ENCODE measurements around the gene MEGF10.
"Not testable (repeated sequence)": the region's sequence is repeated elsewhere in the genome, so short reads cannot be mapped to it uniquely, and the experiment has no call there.

The MEGF10 gene

GRCh38 chr5:127293373-127293772 lies 2.8 kb downstream of the MEGF10 start:
- H3K4me3 ChIP-seq (ENCODE audit: low read length), result no peak overlapping the region
- no peak for TF ChIP-seq CTCF (IDR thresholded peaks at IDR 0.05; ENCODE audit: insufficient read depth, low read depth, low read length, missing control alignments)
- no peak for DNase-seq (ENCODE audit: low read depth)

GRCh38 chr5:127294829-127295228 lies 4.2 kb downstream of the MEGF10 start:
- TF ChIP-seq CTCF (IDR thresholded peaks at IDR 0.05; ENCODE audit: insufficient read depth, low read depth, low read length, missing control alignments), result no peak
- H3K4me3 ChIP-seq (ENCODE audit: low read length), result no peak overlapping the region
- DNase-seq (ENCODE audit: low read depth), result no peak

- DNase-seq (ENCODE audit: low read depth), result no peak
- no peak for TF ChIP-seq CTCF (IDR thresholded peaks at IDR 0.05; ENCODE audit: insufficient read depth, low read depth, low read length, missing control alignments)
- no peak overlapping the region for H3K4me3 ChIP-seq (ENCODE audit: low read length)
These were observed 4.9 kb downstream of the MEGF10 start for GRCh38 chr5:127295454-127295853.

- no peak for TF ChIP-seq CTCF (IDR thresholded peaks at IDR 0.05; ENCODE audit: insufficient read depth, low read depth, low read length, missing control alignments)
- H3K4me3 ChIP-seq (ENCODE audit: low read length), result no peak overlapping the region
- peak; percentile 79 for DNase-seq (ENCODE audit: low read depth)
These were observed 5.7 kb downstream of the MEGF10 start for GRCh38 chr5:127296321-127296720.

- not testable (repeated sequence) for DNase-seq (ENCODE audit: low read depth); H3K4me3 ChIP-seq (ENCODE audit: low read length)
These were observed 6.3 kb downstream of the MEGF10 start for GRCh38 chr5:127296894-127297293.

GRCh38 chr5:127297348-127298035 lies 6.9 kb downstream of the MEGF10 start:
- TF ChIP-seq CTCF (IDR thresholded peaks at IDR 0.05; ENCODE audit: insufficient read depth, low read depth, low read length, missing control alignments), result no peak
- H3K4me3 ChIP-seq (ENCODE audit: low read length), result no peak overlapping the region
- no peak for DNase-seq (ENCODE audit: low read depth)

- TF ChIP-seq CTCF (IDR thresholded peaks at IDR 0.05; ENCODE audit: insufficient read depth, low read depth, low read length, missing control alignments), result no peak
- DNase-seq (ENCODE audit: low read depth), result no peak
- H3K4me3 ChIP-seq (ENCODE audit: low read length), result no peak overlapping the region
These were observed 7.4 kb downstream of the MEGF10 start for GRCh38 chr5:127298036-127298429.

Data from epithelial cell of esophagus (primary cell).